Anterior cingulate cortex (tissue), 58 donors: Measurements from ENCODE around the gene SS18L1.
A peak's percentile ranks its signal among the peaks of the same experiment; 100 is the strongest.

Experiments
- DNase-seq, 58 donors: peaks; one replicate each; lab custom pipeline; 2025; lab: John Stamatoyannopoulos, UW

Gene SS18L1

DNA sequence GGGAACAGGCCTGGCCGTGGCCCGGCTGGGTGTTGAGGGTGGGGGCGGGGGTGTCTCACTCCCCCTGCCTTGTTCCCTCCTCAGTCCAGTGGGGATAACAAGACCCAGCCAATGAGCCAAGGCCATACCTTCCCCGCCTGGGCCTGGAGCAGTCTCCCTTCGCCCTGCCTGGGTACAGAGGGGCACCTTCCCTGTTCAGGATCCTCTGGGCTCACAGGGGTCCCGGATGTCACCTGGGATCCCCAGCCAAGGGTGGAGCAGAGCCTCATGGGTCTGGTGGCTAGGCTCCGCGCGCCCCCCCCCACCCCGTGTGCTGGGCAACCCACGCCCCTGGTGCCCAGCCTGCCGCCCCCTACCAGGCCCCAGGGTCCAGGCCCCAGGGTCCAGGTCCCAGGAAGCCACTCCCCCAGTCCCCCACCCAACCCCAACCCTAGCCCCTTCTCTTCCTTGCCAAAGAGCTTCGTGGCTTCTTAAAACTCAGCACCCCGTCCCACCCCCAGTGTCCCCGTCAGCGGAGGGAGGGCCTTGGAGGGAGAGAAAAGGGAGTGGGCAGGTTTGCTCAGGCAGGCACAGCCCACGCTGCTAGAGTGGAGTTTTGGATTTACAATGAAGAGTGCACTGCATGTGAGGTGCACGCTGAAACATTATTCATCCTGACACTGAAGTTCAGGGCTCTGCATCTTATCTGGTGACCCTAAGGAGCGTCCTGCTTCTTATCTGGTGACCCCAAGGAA, 64.7 kb downstream of the SS18L1 start:
- DNase-seq: peak in 1 of 58 donors; percentile 34

DNA sequence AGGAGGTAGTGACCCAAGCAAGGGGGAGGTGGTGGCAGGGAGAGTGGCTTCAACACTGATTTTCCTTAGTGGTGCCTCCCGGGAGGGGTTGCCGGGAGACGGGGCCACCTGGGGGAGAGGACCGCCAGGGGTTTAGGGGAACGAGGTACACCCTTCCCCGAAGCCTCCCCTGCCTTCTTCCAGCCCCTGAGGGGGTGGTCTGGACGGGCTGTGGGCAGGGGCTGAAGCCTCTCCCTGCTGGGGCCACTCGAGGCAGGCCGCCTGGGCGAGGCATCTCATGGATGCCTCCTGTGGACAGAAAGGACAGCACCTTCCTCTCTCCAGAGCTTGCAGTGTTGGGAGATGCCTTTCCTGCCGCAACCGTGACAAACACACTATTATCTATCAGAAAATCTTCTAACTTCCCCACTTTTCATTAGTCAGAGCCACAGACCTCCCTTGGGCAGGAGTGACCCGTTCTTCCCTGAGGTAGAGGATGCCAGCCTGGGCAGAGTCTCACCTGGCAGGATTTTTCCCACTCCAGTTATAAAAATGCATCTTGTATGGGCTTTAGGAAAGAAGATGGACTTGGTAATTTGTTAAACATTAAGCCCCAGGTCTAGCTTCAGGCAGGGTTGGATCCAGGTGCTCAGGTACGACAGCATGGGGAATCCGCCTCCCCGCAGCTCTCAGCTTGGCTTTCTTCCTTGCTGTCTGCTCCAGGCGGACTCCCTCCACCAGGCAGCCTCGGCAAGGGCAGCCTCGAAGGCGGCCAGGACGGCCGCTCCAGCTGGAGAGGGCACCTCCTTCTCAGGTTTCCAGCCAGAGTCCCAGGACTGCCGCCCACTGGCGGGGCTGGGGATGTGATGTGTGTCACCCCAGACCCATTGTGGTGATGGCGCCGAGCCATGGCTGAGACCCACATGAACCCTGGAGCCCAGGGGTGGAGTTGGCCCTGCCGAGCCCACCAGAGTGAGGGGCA, 65.5 kb downstream of the SS18L1 start:
- no peak for DNase-seq

DNA sequence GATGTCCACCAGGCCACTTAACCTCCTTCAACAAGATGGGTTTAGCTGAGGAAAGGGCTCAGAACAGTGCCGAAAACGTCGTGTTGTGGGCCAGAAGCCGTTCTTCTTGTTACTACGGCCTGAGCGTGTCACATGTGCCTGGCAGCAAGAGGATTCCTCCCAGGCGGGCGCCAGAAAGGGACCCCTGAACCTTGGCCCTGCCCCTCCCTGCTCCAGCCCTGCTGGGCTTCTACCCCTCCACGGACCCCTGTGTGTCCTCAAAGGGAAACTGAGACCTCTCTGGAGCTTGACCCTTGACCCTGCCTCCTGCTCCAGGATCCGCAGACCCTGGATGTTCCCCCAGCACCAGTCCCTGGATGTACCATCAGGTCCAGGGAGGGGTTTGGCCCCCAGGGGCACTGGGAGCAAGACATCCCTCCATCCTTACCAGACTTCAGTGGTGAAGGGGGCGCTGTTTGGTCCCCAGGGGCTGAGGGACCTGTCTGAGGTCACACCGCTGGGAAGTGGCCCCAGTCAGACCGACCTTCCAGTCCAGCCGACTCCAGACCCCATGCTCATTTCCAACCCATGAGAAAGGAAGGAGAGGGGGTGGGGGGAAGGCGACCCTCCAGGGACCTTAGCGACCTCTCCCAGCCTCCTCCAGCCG, 66.4 kb downstream of the SS18L1 start:
- DNase-seq: no peak

DNA sequence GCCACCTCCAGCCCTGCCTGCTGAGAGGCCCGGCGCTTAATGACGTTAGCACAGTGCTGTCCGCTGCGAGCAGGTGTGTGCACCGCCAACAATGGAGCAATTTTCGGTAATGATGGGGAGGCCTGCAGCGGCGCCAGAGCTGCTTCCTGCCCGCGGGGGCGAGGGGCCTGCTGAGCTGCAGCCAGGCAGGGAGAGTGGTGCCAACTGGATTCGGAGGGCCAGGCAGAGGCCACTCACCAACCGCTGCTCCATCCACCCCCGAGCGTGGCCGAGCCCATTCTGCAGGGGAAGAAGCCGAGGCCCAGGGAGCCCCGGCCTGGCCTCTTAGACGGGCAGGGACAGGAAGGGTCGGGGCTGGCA, 66.9 kb downstream of the SS18L1 start:
- no peak for DNase-seq

DNA sequence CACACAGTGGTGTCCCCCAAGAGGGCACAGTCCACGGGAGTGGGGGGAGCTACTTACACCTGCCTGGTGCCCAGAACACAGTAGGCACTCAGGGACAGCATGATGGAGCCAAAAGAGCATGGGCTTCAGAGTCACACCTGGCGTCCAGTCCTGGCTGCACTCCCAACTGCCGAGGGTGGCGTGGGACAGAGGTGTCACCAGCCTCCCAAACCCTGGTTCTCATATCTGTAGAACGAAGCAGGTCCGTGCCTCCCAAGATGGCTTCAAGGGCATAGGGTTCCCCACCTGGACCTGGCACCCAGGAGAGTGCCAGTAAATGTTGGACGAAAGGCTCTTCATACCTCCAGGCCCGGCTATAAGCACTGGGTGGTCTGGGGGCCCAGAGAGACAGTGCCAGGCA, 67.6 kb downstream of the SS18L1 start:
- DNase-seq: no peak

DNA sequence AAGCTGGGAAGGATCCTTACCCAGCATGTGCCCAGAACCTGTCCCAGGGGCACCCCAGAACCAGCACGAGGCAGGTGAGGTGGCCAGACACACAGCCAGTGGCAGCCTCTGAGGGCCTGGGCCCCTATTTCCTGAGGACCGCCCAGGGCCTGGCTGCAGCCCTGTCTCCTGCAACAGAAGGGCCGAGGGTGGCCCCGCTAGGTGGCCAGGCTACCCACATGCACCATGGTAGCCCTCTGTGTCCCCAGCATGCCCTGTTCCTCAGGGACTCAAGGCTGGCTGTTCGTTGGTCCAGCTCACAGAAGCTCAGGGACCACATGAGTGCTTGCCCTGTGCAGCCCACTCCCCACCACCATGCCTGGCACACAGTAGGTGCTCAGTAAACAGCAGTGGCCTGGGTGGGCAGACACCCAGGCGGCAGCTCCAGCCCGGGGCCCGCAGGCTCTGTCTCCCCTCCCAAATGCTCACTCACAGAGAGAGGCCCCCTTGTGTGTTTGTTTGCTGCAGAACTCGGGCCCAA, 68.3 kb downstream of the SS18L1 start:
- DNase-seq: no peak

DNA sequence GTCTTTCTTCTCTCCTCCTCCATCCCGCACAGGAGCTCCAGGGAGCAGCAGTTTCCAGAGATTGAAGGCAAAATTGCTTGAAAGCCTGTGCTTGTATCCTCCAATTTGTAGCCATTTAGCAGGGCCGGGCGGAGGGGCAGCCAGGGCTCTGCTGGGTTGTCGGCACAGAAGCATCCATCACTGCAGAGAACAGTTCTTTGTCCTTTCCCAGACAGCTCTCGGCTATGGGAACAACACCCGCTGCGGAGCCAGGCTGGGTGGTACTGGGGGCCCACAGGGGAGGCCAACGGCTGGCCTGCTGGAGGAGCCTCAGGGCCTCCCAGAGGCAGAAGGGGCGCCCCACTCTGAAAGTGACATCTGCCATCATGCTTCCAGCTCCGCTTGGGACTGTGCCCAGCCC, 68.7 kb downstream of the SS18L1 start:
- no peak for DNase-seq

DNA sequence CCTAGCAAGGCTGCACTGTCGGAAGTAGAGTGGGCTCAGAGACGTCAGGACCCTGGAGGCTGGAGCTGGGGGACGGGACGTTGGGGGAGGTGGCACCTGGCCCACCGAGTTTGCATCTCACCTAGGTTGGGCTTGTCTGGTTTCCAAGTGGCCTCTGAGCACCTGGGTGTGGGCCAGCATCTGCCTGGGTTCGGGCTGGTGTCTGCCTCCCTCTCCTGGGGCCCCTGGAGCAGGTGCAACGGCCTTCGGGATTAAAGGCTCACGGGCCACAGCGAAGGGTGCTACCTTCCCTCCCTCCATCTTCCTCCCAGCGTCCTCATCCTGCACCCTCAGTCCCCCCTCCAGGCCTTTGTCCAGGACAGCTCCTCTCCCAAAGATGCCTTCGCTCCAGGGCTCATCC, 70.5 kb downstream of the SS18L1 start:
- no peak for DNase-seq

DNA sequence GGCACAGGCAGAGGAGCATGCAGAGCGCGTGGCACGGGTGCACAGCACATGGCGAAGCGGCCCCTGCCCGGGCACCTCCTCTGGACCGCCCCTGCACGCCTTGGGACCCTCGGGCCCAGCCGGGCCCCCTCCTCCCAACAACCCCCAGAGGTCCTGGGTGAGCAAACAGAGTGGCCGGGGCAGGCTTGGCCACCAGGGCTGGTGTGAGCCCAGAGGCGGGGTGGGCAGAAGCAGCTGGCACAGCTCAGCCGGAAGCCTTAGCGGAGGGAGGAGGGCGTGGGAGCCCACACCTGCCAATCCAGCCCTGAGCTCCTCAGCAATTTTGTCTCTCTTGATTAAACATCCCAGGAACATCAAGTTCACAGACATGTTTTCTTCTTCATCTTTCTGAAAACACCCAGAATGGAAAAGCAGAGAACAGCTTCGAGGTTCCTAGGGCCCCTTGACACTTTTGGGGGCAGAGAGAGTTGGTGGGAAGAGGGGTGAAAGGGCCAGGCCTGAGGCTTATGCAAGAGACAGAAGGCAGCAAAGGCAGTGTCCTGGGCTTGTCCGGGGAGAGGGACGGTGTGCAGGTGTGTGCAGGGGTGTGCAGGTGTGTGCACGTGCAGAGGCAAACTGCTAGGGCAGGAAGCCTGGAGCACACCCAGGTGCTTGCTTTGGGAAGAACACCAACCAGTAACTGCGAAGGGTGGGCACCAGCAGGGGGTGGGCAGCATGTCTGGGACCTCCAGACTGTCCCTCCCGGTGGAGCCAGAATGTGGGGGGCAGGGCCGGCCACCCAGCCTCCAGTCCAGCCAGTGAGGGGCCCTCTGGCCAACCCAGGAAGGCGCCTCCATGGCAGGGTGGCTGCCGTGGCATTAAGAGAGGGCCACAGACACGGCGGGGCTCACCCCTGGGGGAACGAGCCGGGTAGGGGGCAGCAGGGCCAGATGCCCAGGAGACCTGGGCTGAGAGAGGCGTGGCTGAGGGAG, 71.7 kb downstream of the SS18L1 start:
- no peak for DNase-seq

DNA sequence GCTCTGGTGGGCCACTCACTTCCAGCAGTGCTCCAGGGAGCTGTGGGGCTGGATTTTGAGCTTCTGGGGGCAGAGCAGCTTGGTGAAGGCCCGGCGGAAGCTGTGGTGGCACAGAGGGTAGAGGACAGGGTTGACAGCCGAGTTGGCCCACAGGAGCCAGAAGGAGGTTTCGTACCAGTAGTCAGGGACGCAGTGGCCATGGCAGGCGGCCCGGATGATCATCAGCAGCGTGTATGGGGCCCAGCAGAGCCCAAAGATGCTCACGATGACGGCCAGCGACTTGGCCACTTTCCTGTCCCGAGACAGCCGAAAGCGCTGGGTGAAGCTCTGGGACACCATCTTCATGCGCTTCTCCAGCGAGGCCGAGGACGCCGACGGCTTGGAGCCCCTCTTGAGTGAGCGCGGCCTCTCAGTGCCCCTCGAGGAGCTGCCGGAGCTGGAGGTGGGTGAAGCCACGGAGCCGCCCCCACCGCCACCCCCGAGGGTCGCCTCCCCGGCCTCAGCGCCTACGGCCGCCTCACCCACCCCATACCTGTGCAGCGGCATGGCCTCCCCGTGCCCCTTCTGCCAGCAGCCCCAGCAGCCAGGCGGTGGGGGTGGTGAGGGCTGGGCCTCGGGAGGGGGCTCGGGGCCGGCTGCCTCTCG, 72.5 kb downstream of the SS18L1 start:
- no peak for DNase-seq

DNA sequence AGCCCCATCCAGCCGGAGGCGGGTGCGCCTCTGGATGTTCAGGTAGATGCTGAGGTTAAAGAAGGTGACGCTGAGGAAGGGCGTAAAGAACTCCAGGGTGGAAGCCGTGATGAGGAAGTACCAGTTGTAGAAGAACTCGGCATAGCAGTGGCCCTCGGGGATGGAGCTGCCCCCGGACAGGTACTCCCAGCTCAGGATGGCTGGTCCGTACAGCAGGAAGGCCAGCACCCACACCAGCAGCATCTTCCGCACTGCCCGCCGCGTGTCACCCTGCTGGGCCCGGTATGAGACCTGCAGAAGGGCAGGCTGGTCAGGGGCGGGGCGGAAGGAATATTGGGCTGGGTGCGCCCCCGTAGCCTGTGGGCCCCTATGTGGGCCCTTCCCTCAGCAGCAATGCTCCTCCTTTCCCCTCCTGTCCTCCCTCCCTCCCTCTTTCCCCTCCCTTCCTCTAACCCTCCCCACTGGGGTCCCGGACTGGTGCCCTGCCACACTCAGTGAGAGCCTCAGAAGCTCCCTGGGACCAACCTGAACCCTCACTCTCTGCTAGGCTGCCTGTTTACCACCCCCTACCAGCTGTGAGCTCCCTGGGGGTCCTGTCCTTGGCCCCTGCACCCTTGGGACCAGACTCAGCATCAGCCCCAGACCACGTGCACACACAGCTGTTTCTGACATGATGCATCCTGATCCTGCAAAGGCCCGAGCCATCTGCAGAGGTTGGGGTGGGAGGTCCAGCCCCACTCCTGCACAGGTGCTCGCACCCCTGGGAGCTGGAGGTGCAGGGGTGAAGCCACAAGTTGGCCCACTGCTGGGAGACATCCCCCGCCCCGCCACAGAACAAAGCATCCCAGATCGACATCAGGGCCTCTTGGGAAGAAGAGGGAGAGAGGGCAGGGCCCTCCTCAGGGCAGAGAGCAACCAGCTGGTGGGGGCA, 73.3 kb downstream of the SS18L1 start:
- no peak for DNase-seq

DNA sequence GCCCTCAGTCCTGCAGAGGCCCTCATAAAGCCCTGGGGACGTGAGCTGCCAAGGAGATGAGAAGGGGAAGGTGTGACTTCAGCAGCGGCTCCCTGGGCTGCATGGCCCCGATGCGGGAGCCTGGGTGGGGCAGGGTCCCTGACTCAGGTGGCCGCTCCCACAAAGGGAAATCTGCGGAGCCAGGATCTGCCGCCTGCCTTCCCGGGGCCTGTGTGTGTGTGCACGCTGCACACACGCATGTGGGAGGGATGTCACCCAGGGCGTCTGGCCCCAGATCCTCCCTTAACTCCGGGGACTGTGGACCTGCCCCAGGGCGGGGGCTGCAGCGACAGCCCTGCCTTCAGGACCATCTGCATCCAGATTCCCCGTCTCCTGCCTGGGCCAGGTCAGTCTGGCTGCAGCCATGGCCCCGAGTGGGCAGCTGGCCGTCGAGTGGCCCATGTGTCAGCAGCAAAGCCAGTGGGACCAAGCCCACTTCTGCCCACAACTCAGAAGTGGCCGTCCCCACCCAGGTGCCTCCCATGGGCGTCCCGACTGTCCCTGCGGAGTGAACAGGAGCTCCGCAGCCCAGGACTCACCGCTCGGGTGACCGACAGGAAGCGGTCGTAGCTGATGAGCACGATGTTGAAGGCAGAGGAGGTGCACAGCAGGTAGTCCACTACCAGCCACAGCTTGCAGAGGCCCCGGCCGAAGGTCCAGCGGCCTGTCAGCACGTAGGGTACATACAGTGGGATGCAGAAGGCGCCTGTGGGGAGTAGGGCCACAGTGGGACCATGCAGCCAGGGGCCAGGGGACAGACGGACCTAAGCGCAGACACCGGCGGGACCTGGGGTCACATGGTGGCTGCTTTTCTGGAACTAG, 74.6 kb downstream of the SS18L1 start:
- no peak for DNase-seq

DNA sequence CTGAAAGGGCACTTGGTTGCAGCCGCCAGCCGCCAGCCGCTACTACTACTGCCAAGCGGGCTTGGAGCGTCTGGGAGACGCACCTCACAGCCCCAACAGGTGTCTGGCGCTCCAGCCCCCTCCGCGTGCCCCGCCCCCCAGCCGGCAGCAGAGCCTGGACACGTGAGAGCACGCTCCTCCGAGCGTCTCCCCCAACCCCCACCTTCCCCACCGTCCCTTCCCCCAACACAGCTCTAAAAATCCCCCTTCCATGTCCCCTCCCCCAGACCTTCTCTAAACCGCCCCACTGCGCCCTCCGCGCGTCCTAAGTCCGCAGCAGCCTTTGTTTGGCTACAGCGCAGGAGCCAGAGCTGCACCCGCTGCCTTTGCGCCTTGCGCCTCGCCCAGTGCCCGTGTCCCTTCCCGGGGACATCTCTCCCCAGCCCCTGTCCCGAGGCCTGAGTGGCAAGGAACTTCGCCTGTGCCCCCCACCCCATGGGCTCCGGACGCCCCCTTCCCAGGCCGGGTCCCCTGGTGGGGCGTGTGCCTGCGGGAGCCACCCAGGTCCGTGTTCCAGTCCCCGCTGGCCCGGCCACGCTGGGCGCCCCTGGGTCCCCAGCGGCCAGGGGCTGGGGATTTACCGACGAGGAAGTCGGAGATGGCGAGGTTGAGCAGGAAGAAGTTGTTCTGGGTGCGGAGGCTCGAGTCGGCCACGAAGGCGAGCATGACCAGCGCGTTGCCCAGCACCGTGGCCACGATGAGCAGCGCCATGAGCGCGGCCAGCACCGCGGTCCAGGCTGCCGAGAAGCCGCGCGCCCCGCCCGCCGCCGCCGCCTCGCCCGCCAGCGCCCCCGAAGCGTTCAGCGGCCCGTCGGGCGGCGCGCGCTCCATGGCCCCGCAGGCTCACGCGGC, 75.8 kb downstream of the SS18L1 start:
- no peak for DNase-seq

DNA sequence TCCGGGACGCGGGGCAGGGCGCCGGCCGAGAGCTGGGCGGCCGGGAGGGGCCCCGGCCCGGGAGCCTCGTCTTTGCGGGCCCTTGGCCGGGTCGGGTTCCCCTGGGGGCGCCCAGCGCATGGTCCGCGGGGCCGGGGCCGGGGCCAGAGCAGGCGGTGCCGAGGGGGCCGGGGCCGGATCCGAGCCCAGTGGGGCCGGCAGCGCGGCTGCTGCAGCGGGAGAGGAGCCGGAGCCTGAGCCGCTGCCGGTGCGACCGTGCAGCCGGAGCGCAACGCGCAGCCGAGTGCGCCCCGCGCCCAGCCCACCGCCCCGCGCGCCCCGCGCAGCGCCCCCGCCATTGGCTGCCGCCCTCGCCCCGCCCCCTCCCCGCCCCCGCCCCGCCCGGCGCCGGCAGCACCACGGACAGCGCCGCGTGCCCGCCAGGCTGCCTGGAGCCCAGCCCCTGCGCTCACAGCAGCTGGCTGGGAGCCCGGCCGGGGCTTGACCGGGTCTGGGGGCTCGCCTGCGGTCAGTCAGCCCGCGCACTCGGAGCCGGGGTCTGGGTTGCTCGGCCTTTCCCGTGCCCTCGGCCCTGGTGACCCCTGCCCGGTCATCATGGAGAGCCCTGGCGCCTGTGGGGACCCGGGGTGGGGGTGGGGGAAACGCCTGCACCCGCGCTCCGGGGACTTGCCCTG, 76.6 kb downstream of the SS18L1 start, which contains the start of gene HRH3:
Gene HRH3 (minus strand): TSS at position 287 of the 674 bp plus-strand sequence. CDS start 308 bp downstream, outside the sequence.
- DNase-seq: peak in 15 of 58 donors; percentile 11 to 49 (median 27)
